COLO829 (cell line): ENCODE measurements around the gene PHPT1.

Source experiments
- DNase-seq: peaks from one replicate; pipeline ENCODE4 v3.0.0; 2012; ENCODE audit warnings: low spot score

PHPT1 gene

GRCh38 chr9:136847826-136848392 is 1.3 kb upstream of the PHPT1 start:
- DNase-seq, result peak; percentile 77

GRCh38 chr9:136848393-136849037 is 694 bp upstream of the PHPT1 start:
- DNase-seq, result peak; percentile 20

GRCh38 chr9:136849960-136850865 is 1.0 kb downstream of the PHPT1 start:
- no peak for DNase-seq

GRCh38 chr9:136850866-136851775 is 1.9 kb downstream of the PHPT1 start:
- DNase-seq, result no peak

GRCh38 chr9:136851941-136852663 is 2.9 kb downstream of the PHPT1 start, which contains the start of gene MAMDC4:
Gene MAMDC4 (plus strand): TSS chr9:136852346. CDS start chr9:136852417, 71 bp downstream.
- no peak for DNase-seq

GRCh38 chr9:136852664-136853595 is 3.7 kb downstream of the PHPT1 start:
- no peak for DNase-seq

GRCh38 chr9:136853596-136854112 is 4.4 kb downstream of the PHPT1 start:
- DNase-seq, result no peak

GRCh38 chr9:136854113-136854841 is 5.1 kb downstream of the PHPT1 start:
- DNase-seq, result no peak

- DNase-seq, result no peak
These were observed 5.7 kb downstream of the PHPT1 start for GRCh38 chr9:136854842-136855460.

- no peak for DNase-seq
These were observed 6.4 kb downstream of the PHPT1 start for GRCh38 chr9:136855461-136856078.

GRCh38 chr9:136856079-136856476 is 6.9 kb downstream of the PHPT1 start:
- DNase-seq, result no peak

- DNase-seq, result no peak
These were observed 7.4 kb downstream of the PHPT1 start for GRCh38 chr9:136856541-136857141.

- DNase-seq, result no peak
These were observed 8.0 kb downstream of the PHPT1 start for GRCh38 chr9:136857166-136857565.

- DNase-seq, result no peak
These were observed 8.6 kb downstream of the PHPT1 start for GRCh38 chr9:136857581-136858412.

GRCh38 chr9:136858452-136858843 is 9.2 kb downstream of the PHPT1 start:
- DNase-seq, result no peak

- no peak for DNase-seq
These were observed 9.9 kb downstream of the PHPT1 start for GRCh38 chr9:136858844-136859757.
